ENCODE results near the gene FLYWCH2.

FLYWCH2 gene

GRCh38 chr16:2867987-2868789 lies 14.8 kb upstream of the FLYWCH2 start:
- Histone ChIP-seq H3K9me3 (no peaks in the 10 kb centered on the region), H3K27me3 (peaks cover 0 to 15% of the 10 kb centered on the region in 2 donors), H3K36me3 (no peaks in the 10 kb centered on the region), H3K27ac (peak overlapping the region; percentile 84 to 88), H3K4me3 (peak overlapping the region; percentile 63 to 73), H3K4me1 (peaks cover 0 to 9% (median 4%) of the 10 kb centered on the region in 4 donors)
- intact Hi-C loops (cut with DNase I; ENCODE audit: low total_unique reads): no loop called here
- DNase-seq: peak; percentile 93 to 95
- TF ChIP-seq, protein P1, sequence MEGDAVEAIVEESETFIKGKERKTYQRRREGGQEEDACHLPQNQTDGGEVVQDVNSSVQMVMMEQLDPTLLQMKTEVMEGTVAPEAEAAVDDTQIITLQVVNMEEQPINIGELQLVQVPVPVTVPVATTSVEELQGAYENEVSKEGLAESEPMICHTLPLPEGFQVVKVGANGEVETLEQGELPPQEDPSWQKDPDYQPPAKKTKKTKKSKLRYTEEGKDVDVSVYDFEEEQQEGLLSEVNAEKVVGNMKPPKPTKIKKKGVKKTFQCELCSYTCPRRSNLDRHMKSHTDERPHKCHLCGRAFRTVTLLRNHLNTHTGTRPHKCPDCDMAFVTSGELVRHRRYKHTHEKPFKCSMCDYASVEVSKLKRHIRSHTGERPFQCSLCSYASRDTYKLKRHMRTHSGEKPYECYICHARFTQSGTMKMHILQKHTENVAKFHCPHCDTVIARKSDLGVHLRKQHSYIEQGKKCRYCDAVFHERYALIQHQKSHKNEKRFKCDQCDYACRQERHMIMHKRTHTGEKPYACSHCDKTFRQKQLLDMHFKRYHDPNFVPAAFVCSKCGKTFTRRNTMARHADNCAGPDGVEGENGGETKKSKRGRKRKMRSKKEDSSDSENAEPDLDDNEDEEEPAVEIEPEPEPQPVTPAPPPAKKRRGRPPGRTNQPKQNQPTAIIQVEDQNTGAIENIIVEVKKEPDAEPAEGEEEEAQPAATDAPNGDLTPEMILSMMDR (IDR thresholded peaks at IDR 0.05): peak; percentile 94 to 97

DNA sequence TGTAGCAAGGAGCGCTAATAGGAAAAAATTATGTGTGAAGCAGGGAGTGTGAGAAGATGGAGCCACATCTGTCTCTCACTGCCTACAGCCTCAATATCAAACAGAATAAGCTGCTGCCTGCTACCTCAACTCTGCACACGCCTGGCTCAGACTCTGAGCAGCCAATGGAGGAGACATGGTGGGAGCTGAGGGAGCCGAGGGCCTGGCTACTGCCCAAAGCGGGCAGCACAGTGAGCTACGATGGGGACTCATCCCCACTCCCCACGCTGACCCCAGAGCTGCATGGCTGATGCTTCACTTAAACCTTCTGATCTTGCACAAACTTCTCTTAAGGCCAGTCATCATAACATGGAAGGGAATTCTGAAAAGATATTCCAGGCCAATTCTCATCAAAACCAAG lies 11.1 kb upstream of the FLYWCH2 start:
- intact Hi-C loops (cut with DNase I; ENCODE audit: low total_unique reads): no loop called here
- no peaks in the 10 kb centered on the region for H3K27me3 ChIP-seq
- no peaks in the 10 kb centered on the region for H3K9me3 ChIP-seq
- TF ChIP-seq, protein P1 (IDR thresholded peaks at IDR 0.05): no peak
- peaks cover 0 to 16% (median 6%) of the 10 kb centered on the region in 4 donors for H3K4me1 ChIP-seq
- no peak for DNase-seq
- no peak overlapping the region for H3K27ac ChIP-seq
- H3K36me3 ChIP-seq: no peaks in the 10 kb centered on the region
- no peak overlapping the region for H3K4me3 ChIP-seq

DNA sequence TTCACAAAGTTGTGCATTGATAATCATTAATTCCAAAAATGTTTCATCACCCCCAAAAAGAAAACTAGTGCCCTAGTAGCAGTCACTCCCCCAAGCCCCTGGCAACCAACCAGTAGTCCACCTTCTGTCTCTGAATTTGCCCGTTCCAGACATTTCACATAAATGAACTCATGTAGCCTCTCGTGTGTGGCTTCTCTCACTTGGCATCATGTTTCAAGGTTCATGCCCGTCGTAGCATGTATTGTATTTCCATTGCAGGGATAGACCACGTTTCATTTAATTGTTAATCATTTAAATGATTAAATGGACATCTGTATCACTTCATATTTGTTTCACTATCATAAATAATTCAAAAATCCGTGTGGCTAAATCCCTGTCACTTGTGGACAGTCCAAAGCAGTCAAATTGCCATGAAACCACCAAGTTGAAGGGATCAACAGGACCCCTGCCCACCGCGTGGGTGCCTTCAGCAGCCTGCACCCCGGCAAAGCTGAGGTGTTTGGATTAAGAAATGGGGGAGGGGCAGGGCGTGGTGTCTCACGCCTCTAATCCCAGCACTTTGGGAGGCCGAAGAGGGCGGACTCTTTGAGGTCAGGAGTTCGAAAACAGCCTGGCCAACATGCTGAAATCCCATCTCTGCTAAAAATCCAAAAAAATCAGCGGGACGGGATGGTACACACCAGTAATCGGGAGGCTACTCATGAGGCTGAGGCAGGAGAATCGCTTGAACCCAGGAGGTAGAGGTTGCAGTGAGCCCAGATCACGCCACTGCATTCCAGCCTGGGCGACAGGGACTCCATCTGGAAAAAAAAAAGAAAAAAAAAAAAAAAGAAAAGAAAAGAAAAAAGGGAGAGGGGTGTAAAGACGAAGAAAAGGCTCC lies 8.7 kb upstream of the FLYWCH2 start:
- H3K9me3 ChIP-seq: no peaks in the 10 kb centered on the region
- H3K27ac ChIP-seq: no peak overlapping the region
- peak in 1 of 2 donors; percentile 56 for DNase-seq
- H3K4me1 ChIP-seq: peaks cover 0 to 7% (median 2%) of the 10 kb centered on the region in 4 donors
- H3K27me3 ChIP-seq: no peaks in the 10 kb centered on the region
- H3K4me3 ChIP-seq: no peak overlapping the region
- H3K36me3 ChIP-seq: no peaks in the 10 kb centered on the region
- TF ChIP-seq, protein P1 (IDR thresholded peaks at IDR 0.05): no peak
- intact Hi-C loops (cut with DNase I; ENCODE audit: low total_unique reads): loop anchor here (2.0 kb wide), 1 partner anchor 45 kb away; no protein-coding TSS in a partner anchor

- intact Hi-C loops (cut with DNase I; ENCODE audit: low total_unique reads): loop anchor here (2.0 kb wide), 1 partner anchor 44 kb away; no protein-coding TSS in a partner anchor
- Histone ChIP-seq H3K4me3 (no peak overlapping the region), H3K27ac (no peak overlapping the region), H3K27me3 (no peaks in the 10 kb centered on the region), H3K9me3 (no peaks in the 10 kb centered on the region), H3K4me1 (peaks cover 0 to 7% (median 2%) of the 10 kb centered on the region in 4 donors), H3K36me3 (no peaks in the 10 kb centered on the region)
- DNase-seq: peak; percentile 70 to 84
- TF ChIP-seq, protein P1 (IDR thresholded peaks at IDR 0.05): peak; percentile 93 to 97
These were observed 8.1 kb upstream of the FLYWCH2 start for GRCh38 chr16:2874912-2875362.

DNA sequence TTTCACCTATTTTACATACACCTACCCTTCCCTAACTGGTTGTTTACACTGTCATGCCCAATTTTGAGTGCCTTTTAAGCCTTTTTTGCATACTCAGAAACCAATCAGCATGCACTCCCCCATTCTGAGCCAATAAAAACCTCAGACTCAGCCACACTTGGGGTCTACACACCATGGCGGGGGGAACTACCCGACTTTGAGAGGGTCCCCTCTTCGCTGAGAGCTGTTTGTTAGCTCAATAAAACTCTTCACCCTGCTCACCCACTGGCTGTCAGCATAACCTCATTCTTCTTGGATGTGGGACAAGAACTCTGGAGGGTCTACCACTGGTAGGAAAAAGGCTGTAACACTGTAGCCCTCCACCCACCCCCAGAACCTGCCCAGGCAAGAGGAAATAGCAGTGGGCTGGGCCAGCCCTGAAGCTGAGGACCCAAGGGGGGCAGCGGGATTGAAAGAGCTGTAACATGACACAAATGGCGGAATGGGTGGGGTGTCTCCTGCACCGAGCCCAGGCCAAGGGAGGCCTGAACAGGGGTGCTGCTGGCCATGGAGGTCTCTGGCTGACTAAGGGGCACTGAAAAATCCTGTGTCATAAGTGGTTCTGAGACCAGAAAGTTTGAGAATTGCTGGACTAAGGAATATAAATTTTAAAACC lies 3.0 kb upstream of the FLYWCH2 start:
- TF ChIP-seq, protein P1 (IDR thresholded peaks at IDR 0.05): no peak

More for the DNA sequence above, 3.0 kb upstream of the FLYWCH2 start:
- intact Hi-C loops (cut with DNase I; ENCODE audit: low total_unique reads): no loop called here
- H3K36me3 ChIP-seq: no peaks in the 10 kb centered on the region
- DNase-seq: peak in 1 of 2 donors; percentile 58
- H3K27ac ChIP-seq: no peak overlapping the region
- H3K9me3 ChIP-seq: no peaks in the 10 kb centered on the region
- H3K4me1 ChIP-seq: peaks cover 0 to 17% (median 9%) of the 10 kb centered on the region in 4 donors
- H3K27me3 ChIP-seq: no peaks in the 10 kb centered on the region
- no peak overlapping the region for H3K4me3 ChIP-seq
